AG08395 (cell line): ENCODE measurements around the gene MAN2A2.
A peak's percentile ranks its signal among the peaks of the same experiment; 100 is the strongest.

ENCODE experiments used
- DNase-seq: peaks from one replicate; pipeline ENCODE4 v3.0.0; 2012; ENCODE audit warnings: mixed read lengths, low spot score

MAN2A2 gene

GRCh38 chr15:90902840-90903732, at the start of gene MAN2A2:
Gene MAN2A2 (plus strand): TSS chr15:90903302. CDS start chr15:90904208, 906 bp downstream.
- DNase-seq = peak; percentile 64

GRCh38 chr15:90855139-90855538, 48.0 kb upstream of the MAN2A2 start:
- no peak for DNase-seq

GRCh38 chr15:90857337-90857736, 45.8 kb upstream of the MAN2A2 start:
- no peak for DNase-seq

- DNase-seq = no peak
These were observed 45.1 kb upstream of the MAN2A2 start for GRCh38 chr15:90857883-90858443.

GRCh38 chr15:90859234-90860131, 43.6 kb upstream of the MAN2A2 start:
- no peak for DNase-seq

- no peak for DNase-seq
These were observed 42.7 kb upstream of the MAN2A2 start for GRCh38 chr15:90860450-90860849.

- no peak for DNase-seq
These were observed 42.0 kb upstream of the MAN2A2 start for GRCh38 chr15:90860942-90861675.

GRCh38 chr15:90862487-90862886, 40.6 kb upstream of the MAN2A2 start:
- DNase-seq = no peak

GRCh38 chr15:90862964-90863778, 39.9 kb upstream of the MAN2A2 start:
- peak; percentile 24 for DNase-seq

- no peak for DNase-seq
These were observed 39.1 kb upstream of the MAN2A2 start for GRCh38 chr15:90863987-90864386.

- DNase-seq = no peak
These were observed 38.6 kb upstream of the MAN2A2 start for GRCh38 chr15:90864507-90864906.

- no peak for DNase-seq
These were observed 37.4 kb upstream of the MAN2A2 start for GRCh38 chr15:90865702-90866101.

- DNase-seq = no peak
These were observed 36.9 kb upstream of the MAN2A2 start for GRCh38 chr15:90866161-90866715.

GRCh38 chr15:90866800-90867199, 36.3 kb upstream of the MAN2A2 start:
- DNase-seq = no peak

- DNase-seq = no peak
These were observed 34.8 kb upstream of the MAN2A2 start, which contains the start of gene FURIN for GRCh38 chr15:90868261-90868689. Gene FURIN (plus strand): TSS chr15:90868588. CDS start chr15:90875741, 7,153 bp downstream.

GRCh38 chr15:90869140-90869541, 34.0 kb upstream of the MAN2A2 start:
- DNase-seq = no peak

GRCh38 chr15:90869601-90870353, 33.3 kb upstream of the MAN2A2 start:
- DNase-seq = peak; percentile 52

- DNase-seq = no peak
These were observed 32.6 kb upstream of the MAN2A2 start for GRCh38 chr15:90870354-90871138.
